ENCODE data around the gene GPD1L.

Gene GPD1L

GRCh38 chr3:32136703-32137102, 30.3 kb downstream of the GPD1L start:
- DNase-seq (ENCODE audit: low read depth in 2 of 3, low spot score in 2 of 3): no peak

GRCh38 chr3:32137870-32138269, 31.4 kb downstream of the GPD1L start:
- no peak for DNase-seq (ENCODE audit: low read depth in 2 of 3, low spot score in 2 of 3)

GRCh38 chr3:32138545-32139104, 32.2 kb downstream of the GPD1L start:
- no peak for DNase-seq (ENCODE audit: low read depth in 2 of 3, low spot score in 2 of 3)

- DNase-seq (ENCODE audit: low read depth in 2 of 3, low spot score in 2 of 3): no peak
Observed at GRCh38 chr3:32140943-32141342, 34.5 kb downstream of the GPD1L start.

- no peak for DNase-seq (ENCODE audit: low read depth in 2 of 3, low spot score in 2 of 3)
Observed at GRCh38 chr3:32143849-32144757, 37.7 kb downstream of the GPD1L start.

GRCh38 chr3:32146746-32147211, 40.4 kb downstream of the GPD1L start:
- DNase-seq (ENCODE audit: low read depth in 2 of 3, low spot score in 2 of 3): no peak

GRCh38 chr3:32147509-32147908, 41.1 kb downstream of the GPD1L start:
- DNase-seq (ENCODE audit: low read depth in 2 of 3, low spot score in 2 of 3): no peak

- no peak for DNase-seq (ENCODE audit: low read depth in 2 of 3, low spot score in 2 of 3)
Observed at GRCh38 chr3:32147933-32148332, 41.5 kb downstream of the GPD1L start.

- DNase-seq (ENCODE audit: low read depth in 2 of 3, low spot score in 2 of 3): no peak
Observed at GRCh38 chr3:32148351-32148750, 41.9 kb downstream of the GPD1L start.

- no peak for DNase-seq (ENCODE audit: low read depth in 2 of 3, low spot score in 2 of 3)
Observed at GRCh38 chr3:32153414-32154204, 47.2 kb downstream of the GPD1L start.

- DNase-seq (ENCODE audit: low read depth in 2 of 3, low spot score in 2 of 3): no peak
Observed at GRCh38 chr3:32154205-32154579, 47.8 kb downstream of the GPD1L start.

GRCh38 chr3:32155117-32155516, 48.7 kb downstream of the GPD1L start:
- DNase-seq (ENCODE audit: low read depth in 2 of 3, low spot score in 2 of 3): no peak

- no peak for DNase-seq (ENCODE audit: low read depth in 2 of 3, low spot score in 2 of 3)
Observed at GRCh38 chr3:32157600-32158264, 51.3 kb downstream of the GPD1L start.

GRCh38 chr3:32160706-32161214, 54.3 kb downstream of the GPD1L start:
- DNase-seq (ENCODE audit: low read depth in 2 of 3, low spot score in 2 of 3): no peak

- no peak for DNase-seq (ENCODE audit: low read depth in 2 of 3, low spot score in 2 of 3)
Observed at GRCh38 chr3:32165442-32165841, 59.0 kb downstream of the GPD1L start.

- no peak for DNase-seq (ENCODE audit: low read depth in 2 of 3, low spot score in 2 of 3)
Observed at GRCh38 chr3:32166654-32167053, 60.2 kb downstream of the GPD1L start.

- no peak for DNase-seq (ENCODE audit: low read depth in 2 of 3, low spot score in 2 of 3)
Observed at GRCh38 chr3:32172420-32172819, 66.0 kb downstream of the GPD1L start.

GRCh38 chr3:32175607-32176197, 69.3 kb downstream of the GPD1L start:
- DNase-seq (ENCODE audit: low read depth in 2 of 3, low spot score in 2 of 3): peak in 1 of 3 experiments; percentile 45

GRCh38 chr3:32176989-32177701, 70.7 kb downstream of the GPD1L start:
- DNase-seq (ENCODE audit: low read depth in 2 of 3, low spot score in 2 of 3): peak in 2 of 3 experiments; percentile 2 to 55

- peak in 1 of 3 experiments; percentile 18 for DNase-seq (ENCODE audit: low read depth in 2 of 3, low spot score in 2 of 3)
Observed at GRCh38 chr3:32177702-32178198, 71.3 kb downstream of the GPD1L start.
